HFFc6 (cell line): ENCODE results near the gene NAV2. TPM values are rescaled to one million over a fixed set of nuclear protein-coding genes. Genes with fewer than 3 reads are reported as not detected.
"Not testable (repeated sequence)": the region's sequence is repeated elsewhere in the genome, so short reads cannot be mapped to it uniquely, and the experiment has no call there.

ENCODE experiments used
- DNase-seq: peaks from one replicate; pipeline ENCODE4 v3.0.0-alpha.2; 2018
- H3K27ac Mint-ChIP-seq: 2 replicates; pipeline ENCODE4 v1.8.0; 2020; ENCODE audit warnings: mild to moderate bottlenecking, mixed read lengths
- H3K27me3 Mint-ChIP-seq: 2 replicates; pipeline ENCODE4 v1.8.0; 2021; ENCODE audit warnings: mild to moderate bottlenecking, moderate library complexity, mixed read lengths; ENCODE audit not compliant: insufficient read depth
- H3K36me3 Mint-ChIP-seq: 2 replicates; pipeline ENCODE4 v1.8.0; 2021; ENCODE audit warnings: low read depth, mixed read lengths
- H3K4me1 Mint-ChIP-seq: 2 replicates; pipeline ENCODE4 v1.8.0; 2020; ENCODE audit warnings: low read depth, mixed read lengths
- H3K4me3 Mint-ChIP-seq: 2 replicates; pipeline ENCODE4 v1.8.0; 2020; ENCODE audit warnings: mild to moderate bottlenecking, moderate library complexity, mixed read lengths
- H3K9me3 Mint-ChIP-seq: 2 replicates; pipeline ENCODE4 v1.8.0; 2020; ENCODE audit warnings: mild to moderate bottlenecking, mixed read lengths
- total RNA-seq, 6 experiments: library from RNA; stranded (reverse); fragmentation: NEBNext Ultra II Directional; extraction: Animal tissue kit (Norgen Biotek cat#: 25700); gene quantifications; 2 replicates in 1 of 6; 3 replicates in 5 of 6; pipeline ENCODE4 v1.2.3, GENCODE V29; 2021
- TF ChIP-seq, protein P1 (sequence below): fragments of 200-600 bp; sonication (generic); IDR thresholded peaks from 2 replicates; pipeline ENCODE4 v1.5.0; 2021; ENCODE audit warnings: antibody characterized with exemption, mild to moderate bottlenecking

NAV2 gene
- total RNA-seq, 6 experiments from 2014 or later = 12.4 to 34.9 (median 31.8) TPM

DNA sequence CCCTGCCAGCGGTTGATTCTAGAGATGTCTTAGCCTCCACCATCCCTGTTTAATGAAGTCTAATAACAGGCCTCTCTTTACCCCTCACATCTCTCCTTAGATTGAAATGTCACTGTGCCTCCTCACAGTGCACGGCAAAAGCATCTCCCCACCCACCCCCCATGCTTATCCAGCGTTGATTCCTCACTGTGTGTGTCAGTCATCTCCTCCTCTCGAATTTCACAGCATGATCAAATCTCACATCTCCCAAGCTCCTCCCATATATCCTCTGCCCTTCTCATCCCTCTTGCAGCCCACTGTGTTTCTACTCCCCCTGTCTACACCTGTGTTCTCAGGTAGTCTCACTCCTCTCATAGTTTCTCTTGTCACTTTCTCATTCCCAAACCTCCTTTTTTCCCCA lies 363.0 kb downstream of the NAV2 start:
- TF ChIP-seq, protein P1, sequence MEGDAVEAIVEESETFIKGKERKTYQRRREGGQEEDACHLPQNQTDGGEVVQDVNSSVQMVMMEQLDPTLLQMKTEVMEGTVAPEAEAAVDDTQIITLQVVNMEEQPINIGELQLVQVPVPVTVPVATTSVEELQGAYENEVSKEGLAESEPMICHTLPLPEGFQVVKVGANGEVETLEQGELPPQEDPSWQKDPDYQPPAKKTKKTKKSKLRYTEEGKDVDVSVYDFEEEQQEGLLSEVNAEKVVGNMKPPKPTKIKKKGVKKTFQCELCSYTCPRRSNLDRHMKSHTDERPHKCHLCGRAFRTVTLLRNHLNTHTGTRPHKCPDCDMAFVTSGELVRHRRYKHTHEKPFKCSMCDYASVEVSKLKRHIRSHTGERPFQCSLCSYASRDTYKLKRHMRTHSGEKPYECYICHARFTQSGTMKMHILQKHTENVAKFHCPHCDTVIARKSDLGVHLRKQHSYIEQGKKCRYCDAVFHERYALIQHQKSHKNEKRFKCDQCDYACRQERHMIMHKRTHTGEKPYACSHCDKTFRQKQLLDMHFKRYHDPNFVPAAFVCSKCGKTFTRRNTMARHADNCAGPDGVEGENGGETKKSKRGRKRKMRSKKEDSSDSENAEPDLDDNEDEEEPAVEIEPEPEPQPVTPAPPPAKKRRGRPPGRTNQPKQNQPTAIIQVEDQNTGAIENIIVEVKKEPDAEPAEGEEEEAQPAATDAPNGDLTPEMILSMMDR = no peak
- DNase-seq = no peak
- Mint-ChIP-seq H3K27me3 (peaks cover 3% of the 10 kb centered on the region), H3K4me3 (no peak overlapping the region), H3K9me3 (no peaks in the 10 kb centered on the region), H3K27ac (no peak overlapping the region), H3K4me1 (no peaks in the 10 kb centered on the region), H3K36me3 (peaks cover 57% of the 10 kb centered on the region)

DNA sequence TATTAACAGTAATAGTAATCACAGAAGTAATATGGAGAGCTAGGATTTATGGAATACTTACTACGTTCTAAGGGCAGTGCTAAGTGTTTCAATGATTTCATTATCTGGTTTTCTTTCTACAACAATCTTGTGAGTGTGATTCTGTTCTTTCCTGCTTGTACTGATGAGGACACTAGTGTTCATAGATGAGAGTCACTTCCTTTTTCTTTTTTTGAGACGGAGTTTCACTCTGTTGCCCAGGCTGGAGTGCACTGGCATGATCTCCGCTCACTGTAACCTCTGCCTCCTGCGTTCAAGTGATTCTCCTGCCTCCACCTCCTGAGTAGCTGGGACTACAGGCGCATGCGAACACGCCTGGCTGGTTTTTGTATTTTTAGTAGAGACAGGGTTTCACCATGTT lies 366.2 kb downstream of the NAV2 start:
- H3K27ac Mint-ChIP-seq = no peak overlapping the region
- H3K9me3 Mint-ChIP-seq = no peaks in the 10 kb centered on the region
- TF ChIP-seq, protein P1 = no peak
- DNase-seq = no peak
- H3K4me3 Mint-ChIP-seq = no peak overlapping the region
- H3K36me3 Mint-ChIP-seq = peaks cover 59% of the 10 kb centered on the region
- no peaks in the 10 kb centered on the region for H3K4me1 Mint-ChIP-seq
- peaks cover 3% of the 10 kb centered on the region for H3K27me3 Mint-ChIP-seq

DNA sequence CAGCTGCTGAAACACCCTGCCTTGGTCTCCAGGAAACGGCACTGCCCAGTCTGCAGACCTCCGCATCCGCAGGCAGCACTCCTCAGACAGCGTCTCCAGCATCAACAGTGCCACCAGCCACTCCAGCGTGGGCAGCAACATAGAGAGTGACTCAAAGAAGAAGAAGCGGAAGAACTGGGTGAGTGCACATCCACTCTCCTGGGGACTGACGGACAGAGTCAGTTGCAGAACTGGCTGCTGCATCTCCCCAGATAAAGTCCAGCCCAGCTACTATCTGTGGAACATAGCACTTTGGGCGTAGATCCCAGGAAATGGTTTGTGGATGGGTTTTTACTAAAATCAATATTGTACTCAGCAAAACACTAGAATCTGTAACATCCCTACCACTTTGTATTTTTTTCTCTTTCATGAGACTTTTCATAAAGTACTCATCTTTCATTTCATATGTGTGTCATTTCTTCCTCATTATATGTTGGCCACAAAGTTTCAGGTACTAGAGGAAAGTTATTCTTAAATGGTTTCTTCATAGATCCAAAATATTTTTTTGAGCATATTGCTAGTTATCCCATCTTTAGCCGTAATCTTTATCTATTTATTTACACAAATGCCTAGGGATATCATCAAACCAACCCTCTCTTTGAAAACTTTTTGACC lies 367.5 kb downstream of the NAV2 start:
- H3K4me3 Mint-ChIP-seq = no peak overlapping the region
- no peak overlapping the region for H3K27ac Mint-ChIP-seq
- no peaks in the 10 kb centered on the region for H3K4me1 Mint-ChIP-seq
- H3K9me3 Mint-ChIP-seq = no peaks in the 10 kb centered on the region
- no peak for DNase-seq
- H3K36me3 Mint-ChIP-seq = peaks cover 67% of the 10 kb centered on the region
- TF ChIP-seq, protein P1 = no peak
- H3K27me3 Mint-ChIP-seq = peaks cover 3% of the 10 kb centered on the region

DNA sequence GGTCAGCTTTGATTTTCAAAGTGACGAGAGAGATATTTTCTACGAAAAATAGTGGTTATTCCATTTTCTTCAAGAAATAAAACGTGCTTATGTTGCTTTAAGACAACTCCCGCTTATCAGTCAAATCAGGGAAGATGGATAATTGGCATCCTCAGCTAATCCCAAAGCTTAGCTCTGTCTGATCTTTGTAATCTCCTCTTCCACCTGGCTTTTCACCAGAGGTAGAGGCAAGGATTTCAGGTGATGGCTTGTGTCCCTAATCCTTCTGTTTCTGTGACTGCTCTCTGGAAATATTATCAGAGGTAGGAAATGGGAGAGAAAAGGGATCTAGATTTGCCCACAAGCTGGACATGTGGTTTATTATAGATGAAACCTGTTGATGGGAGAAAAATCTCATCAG lies 368.7 kb downstream of the NAV2 start:
- H3K4me1 Mint-ChIP-seq = no peaks in the 10 kb centered on the region
- TF ChIP-seq, protein P1 = no peak
- no peak overlapping the region for H3K4me3 Mint-ChIP-seq
- peaks cover 62% of the 10 kb centered on the region for H3K36me3 Mint-ChIP-seq
- no peak for DNase-seq
- H3K27ac Mint-ChIP-seq = no peak overlapping the region
- no peaks in the 10 kb centered on the region for H3K9me3 Mint-ChIP-seq
- H3K27me3 Mint-ChIP-seq = peaks cover 6% of the 10 kb centered on the region

DNA sequence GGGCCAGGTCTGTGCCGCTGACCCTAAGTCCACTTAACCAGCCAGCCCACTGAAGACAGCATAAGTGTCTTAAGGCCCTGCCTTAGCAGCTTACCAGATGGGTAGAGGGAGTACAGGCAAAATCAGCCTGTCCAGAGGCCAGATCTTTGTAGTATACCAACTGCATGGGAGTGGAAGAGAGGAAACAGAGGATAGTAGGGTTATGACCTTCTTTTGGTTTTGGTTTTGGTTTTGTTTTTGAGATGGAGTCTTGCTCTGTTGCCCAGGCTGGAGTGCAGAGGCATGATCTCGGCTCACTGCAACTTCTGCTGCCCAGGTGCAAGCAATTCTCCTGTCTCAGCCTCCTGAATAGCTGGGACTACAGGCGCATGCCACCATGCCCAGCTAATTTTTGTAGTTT lies 371.2 kb downstream of the NAV2 start:
- H3K4me3 Mint-ChIP-seq, H3K27me3 Mint-ChIP-seq, H3K9me3 Mint-ChIP-seq, H3K4me1 Mint-ChIP-seq, DNase-seq: not testable (repeated sequence)
- peak overlapping the region; percentile 26; the same call in 1 of the 2 replicates for H3K27ac Mint-ChIP-seq
- H3K36me3 Mint-ChIP-seq = peaks cover 64% of the 10 kb centered on the region

DNA sequence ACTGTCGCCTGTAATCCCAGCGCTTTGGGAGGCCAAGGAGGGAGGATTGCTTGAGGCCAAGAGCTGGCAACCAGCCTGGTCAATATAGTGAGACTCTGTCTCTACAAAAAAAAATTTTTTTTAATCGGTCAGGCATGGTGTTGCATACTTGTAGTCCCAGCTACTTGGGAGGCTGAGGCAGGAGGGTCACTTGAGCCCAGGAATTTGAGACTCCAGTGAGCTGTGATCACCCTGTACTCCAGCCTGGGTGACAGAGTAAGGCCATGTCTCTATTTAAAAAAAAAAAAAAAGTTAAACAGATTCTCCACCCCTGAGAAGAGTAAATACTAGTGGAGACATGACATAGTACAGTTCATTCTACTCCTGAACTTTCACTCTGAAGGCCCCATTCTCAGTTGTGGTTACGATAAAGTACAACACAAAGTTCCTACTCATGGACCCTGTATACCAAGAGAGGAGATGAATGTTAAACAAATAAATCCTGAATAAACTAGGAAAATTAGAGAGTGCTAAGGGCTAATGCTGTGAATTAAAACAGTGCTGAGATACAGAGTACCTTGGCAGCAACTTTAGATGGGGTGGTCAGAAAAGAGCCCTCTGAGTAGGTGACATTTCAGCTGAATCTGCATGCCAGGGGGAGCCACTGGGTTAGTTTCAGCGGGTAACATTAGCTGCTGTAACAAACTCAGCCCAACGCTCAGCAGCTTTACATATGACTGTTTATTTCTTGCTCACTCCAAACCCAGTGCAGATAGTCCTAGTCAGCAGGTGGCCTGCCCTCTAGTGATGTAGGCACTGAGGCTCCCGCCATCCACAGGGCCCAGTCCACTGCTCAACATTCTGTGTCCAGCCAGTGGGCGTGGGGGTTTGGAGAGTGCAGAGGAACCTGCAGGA lies 372.5 kb downstream of the NAV2 start:
- TF ChIP-seq, protein P1 = no peak
- no peak overlapping the region for H3K4me3 Mint-ChIP-seq
- H3K4me1 Mint-ChIP-seq = peaks cover 18% of the 10 kb centered on the region
- DNase-seq = no peak
- H3K27me3 Mint-ChIP-seq = peaks cover 8% of the 10 kb centered on the region
- H3K27ac Mint-ChIP-seq = no peak overlapping the region
- no peaks in the 10 kb centered on the region for H3K9me3 Mint-ChIP-seq
- H3K36me3 Mint-ChIP-seq = peaks cover 63% of the 10 kb centered on the region
